DMS114 treated with DMSO at 0.1 percent for 48 hours (cell line): ENCODE measurements around the gene VAT1.

Source experiments
- DNase-seq: peaks from one replicate; lab custom pipeline; 2025; ENCODE audit not compliant: unreplicated experiment; lab: John Stamatoyannopoulos, UW

Gene VAT1

DNA sequence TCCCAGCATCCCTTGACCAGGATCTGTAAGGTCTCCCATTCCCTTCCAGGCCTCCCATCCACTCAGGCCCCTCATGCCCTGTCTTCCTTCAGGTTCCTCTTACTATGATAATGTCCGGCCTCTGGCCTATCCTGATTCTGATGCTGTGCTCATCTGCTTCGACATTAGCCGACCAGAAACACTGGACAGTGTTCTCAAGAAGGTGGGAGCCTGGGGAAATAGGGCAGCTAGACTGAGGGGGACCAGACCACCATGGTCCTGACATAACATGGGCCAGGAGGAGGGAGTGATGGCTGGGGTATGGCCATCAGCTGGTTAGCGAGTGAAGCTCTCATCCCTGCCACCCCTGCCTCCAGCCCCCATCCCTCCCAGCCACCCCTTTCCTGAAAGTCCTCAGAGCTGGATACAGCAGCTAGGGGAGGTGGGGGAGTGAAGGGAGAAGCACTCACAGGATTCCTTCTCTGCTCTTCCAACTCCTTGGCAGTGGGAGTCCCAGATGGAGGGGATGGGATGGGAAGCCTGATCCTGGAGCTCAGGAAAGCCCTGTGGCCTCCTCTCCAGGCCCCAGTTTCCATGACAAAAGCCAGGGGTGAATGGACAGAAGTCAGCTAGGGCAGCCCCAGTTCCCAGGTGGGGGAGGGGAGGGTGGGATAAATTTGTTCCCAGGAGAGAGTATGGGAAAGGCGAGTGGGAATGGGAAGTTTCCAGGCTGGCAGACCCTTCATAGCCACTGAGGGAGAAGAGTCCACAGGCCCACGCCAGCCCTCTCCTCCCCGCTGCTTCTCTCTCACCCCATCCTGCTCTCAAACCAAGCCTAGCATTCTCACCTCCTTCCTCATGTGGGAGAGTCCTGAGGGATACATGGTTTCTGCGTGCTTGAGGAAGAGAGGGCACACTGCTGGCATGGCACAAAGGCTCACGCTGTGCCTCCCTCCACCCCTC lies 5.2 kb upstream of the VAT1 start:
- DNase-seq, result no peak

DNA sequence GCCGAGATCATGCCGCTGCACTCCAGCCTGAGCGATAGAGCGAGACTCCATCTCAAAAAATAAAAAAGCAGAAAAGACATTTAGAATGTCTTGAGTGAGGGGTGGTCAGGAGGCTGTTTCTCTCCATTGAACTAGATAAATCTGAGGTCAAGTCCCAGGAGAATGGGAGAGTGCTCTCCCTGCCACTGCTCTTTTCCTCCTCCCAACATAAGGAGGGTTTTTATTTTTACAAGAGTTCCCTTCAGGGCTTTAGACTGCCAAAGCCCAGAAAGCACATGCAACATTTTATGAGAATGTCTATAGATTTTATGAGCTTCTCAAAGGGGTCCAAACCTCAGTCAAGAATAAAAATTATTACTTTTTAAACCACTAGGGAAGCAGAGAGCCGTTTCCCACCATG lies 4.4 kb upstream of the VAT1 start:
- no peak for DNase-seq

DNA sequence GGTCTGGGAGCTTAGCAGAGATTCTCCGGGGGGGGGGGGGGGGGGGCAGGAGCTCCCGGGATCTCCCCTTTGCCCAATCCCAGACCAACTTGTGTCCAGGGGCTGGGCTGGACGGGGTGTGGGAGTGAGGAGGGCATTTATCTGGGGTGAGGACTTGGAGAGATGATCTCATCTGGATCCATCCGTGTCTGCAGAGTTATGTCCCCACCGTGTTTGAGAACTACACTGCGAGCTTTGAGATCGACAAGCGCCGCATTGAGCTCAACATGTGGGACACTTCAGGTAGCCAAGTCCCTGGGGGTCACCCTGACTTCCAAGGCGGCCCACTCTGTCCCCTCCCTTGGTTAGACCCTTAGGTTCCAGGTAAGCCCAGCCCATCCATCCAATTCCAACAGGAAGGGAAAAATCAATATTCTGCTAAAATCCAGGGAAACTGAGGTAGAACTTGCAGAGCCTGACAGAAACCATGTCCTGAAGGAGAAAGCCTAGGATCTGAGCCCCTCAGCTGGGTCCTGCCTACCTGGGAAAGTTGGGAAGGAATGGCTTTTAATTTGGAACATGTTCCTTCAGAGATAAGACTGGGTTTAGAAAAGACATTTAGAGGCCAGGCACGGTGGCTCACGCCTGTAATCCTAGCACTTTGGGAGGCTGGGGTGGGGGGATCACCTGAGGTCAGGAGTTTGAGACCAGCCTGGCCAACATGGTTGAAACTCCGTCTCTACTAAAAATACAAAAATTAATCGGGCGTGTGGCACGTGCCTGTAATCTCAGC lies 3.8 kb upstream of the VAT1 start:
- no peak for DNase-seq

DNA sequence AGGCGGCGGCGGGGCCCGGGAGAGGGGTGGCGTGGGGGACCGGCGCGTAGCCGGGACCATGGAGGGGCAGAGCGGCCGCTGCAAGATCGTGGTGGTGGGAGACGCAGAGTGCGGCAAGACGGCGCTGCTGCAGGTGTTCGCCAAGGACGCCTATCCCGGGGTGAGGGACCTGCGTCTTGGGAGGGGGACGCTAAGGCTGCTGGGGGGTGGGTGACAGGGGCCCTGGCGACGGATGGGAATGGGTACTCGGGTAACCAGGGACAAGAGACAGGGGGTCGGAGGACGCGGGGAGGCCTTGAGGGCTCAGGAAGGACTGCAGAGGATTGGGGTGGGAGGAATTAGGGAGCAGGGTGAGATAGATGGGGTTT lies 3.1 kb upstream of the VAT1 start:
- DNase-seq, result no peak

DNA sequence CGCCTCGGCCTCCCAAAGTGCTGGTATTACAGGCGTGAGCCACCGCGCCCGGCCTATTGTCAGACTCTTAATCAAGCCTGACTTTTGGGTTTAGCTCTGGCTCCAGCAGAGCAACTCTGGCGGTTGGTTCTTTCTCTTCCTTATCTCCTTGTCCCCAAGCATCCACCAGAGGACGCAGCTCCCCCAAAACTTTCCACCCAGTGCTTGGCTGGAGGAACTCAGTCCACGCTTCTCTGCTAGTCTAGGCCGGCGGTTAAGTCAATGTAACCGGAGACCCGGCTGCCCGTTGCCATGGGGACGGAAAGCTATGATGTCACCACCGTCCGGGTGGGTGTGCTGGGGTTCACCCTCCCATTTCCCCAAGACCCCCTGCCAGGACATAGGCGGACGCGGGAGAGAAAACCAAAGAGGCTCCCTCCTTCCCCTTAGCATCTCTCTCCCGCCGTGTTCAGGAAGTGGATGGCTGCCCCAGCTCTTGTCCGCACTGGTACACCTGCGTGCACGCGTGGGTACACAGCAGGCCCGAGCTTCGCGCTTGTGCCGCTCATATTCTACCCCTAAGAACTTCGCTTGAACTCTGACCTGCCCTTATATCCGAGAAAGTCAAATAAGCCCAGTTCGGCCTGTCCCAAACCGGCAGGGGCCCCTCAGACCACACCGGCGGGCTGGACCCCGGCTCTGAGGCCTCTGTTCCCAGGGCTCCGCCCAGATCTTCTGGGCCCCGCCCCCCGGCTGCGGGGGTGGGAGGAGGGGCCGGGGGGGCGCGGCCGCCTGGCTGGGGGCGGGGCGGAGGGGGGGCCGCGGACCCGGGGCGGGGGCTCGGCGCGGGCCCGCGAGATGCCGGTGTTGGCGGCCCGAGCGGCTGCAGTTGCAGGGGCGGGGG lies 2.5 kb upstream of the VAT1 start, which contains the start of gene RND2:
Gene RND2, plus strand, starts transcription at position 825 of the 883 bp plus-strand sequence. CDS start 117 bp downstream, outside the sequence.
- DNase-seq, result peak; percentile 80

DNA sequence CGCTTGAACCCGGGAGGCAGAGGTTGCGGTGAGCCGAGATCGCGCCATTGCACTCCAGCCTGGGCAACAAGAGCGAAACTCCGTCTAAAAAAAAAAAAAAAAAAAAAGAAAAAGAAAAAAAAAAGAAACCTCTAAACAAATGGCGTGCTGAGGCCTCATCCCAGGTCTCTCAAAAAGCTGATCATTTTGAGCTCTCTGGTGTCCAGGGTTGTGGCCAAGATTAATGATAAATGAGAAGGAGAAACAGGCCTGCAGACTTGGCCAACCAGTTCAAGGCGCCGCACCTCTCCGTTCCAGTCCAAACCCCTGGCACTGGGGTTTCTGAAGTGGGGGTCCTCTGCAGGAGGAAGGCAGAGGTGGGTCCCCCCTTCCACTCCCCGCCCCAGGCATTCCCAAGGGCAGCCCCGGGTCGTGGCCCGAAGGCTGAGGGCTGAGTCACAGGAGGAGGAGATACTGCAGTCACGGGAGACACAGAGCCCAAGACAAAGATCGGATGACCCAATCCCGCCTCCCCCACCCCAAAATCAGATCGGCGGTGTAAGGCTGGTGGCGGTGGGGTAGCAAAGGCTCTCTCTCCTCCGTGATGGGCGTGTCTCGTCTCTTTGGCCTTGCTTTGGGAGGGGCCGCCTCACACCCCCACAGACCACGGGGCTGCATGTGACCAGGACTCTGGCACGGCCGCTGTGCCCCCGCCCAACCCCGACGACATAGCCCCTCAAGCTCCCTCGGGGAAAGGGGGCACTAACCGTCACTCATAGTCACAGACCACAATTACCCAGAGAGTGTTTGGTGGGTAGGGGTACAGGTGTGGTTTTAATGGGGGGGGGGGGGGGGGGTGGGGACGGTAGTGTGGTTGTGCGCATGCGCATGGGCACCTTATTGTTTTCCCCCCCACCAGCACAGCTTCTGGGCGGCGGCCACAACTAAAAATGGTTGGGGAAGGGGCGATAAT lies 1.1 kb downstream of the VAT1 start:
- peak; percentile 23 for DNase-seq

DNA sequence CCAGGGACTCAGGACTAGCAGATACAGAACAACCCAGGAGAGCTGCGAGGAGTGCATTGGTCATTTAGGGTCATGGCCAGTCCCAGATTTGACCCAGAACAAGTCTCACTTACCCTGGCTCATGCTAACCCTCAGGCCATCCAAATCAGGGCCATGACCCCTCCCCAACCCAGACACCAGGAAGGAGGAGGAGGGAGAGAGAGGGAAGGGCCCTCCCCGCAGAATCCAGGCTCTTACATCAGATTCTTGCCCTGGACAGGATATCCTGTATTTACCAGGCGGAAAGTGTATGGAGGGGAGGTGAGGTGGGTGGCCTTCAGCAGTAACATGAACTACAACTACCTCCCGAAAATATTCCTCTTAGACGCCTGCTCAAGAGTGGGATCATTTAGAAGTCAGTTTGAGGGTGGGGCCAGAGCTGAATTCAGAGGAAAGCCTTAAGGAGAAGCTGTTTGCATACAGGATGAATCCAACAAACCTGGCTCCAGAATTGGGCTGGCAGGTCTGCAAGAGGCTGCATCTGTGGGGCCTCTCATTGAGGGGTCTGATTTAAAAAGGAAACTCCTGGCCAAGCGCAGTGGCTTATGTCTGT lies 2.1 kb downstream of the VAT1 start:
- no peak for DNase-seq

DNA sequence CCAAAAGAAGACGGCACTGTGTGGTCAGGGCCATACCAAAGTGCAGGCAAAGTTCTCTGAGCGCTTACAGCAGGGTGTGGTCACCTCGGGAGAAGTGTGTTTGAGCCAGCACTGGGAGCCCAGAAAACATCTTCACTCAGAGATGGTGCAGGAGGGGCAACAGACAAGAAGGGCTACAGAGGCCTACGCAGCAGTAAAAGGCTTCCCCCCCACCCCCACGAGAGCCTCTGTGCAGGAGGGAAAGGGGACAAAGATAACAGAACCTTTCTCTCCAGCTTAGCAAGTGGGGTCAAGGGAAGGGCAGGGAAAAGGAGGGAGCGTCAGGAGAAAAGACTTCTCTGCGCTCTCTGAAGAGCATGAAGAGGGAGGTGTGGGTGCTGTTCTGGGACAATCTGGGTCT lies 2.8 kb downstream of the VAT1 start:
- no peak for DNase-seq

DNA sequence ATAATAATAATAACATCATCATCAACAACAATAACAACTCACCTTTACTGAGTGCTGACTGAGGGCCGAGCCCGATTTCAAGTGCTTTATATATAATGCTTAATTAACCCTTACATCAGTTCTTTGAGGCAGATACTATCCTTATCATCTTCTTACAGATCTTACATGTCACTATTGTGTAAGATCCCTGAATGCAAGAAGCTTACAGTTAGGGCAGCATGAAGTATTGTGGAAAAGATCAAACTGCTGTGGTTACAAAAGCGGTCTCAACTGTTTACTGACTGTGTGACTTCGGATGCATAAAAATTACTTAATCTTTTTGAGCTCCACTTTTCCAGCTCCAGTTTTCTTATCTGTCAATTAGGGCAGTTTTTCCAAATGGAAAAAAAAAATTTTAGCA lies 3.3 kb downstream of the VAT1 start:
- no peak for DNase-seq

DNA sequence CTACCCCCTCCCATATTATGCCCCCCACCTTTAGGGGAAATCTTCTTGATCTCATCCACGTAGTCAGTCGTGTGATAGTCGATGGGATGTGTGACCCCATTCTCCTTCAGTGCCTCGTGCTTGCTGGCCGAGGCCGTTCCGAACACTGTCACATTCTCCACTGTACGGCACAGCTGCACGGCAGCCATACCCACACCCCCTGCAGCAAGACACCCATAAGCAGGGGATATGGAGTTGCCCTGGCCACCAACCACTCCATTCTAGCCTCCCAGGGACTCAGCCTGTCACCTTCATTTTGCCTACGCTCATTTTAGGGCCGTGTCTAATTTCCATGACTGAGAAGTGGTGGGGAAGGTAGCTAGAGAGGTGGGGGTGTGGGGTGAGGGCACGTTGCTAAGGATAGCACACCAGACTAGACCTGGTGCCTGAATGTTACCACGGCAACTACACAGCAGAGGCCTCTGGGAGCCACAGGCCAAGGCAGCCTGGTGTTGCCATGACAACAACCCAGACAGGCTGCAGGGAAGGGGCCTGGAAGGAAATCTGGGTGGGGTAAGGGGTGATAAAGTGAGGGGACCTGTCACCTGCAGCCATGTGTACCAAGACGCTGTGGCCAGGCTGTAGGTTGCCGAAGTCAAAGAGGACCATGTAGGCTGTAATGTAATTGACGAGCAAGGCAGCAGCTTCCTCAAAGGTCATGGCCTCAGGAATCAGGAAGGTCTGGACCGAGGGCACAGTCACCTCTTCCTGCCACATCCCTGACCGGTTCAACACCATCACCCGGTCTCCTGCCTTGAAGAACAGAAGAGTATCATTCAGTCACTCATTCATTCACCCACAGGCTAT lies 4.0 kb downstream of the VAT1 start:
- DNase-seq, result no peak

DNA sequence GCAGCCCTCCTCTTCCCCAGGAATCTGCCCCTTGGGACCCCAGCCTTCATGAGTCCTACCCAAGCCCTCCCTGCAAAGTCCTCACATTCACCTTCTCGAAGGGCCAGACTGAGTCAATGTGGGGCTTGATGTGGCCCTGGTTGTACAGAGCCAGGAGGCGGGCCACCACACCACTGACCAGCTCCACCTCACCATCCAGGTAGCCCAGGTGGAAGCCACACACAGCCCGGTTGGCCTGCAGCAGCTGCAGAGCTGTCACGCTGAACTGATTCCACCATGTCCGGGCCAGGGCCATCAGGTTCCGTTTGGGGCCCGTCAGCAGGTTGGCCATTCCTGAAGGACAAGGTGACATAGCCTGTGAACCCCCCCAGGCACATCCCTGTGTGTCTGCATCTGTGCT lies 6.0 kb downstream of the VAT1 start:
- DNase-seq, result no peak

DNA sequence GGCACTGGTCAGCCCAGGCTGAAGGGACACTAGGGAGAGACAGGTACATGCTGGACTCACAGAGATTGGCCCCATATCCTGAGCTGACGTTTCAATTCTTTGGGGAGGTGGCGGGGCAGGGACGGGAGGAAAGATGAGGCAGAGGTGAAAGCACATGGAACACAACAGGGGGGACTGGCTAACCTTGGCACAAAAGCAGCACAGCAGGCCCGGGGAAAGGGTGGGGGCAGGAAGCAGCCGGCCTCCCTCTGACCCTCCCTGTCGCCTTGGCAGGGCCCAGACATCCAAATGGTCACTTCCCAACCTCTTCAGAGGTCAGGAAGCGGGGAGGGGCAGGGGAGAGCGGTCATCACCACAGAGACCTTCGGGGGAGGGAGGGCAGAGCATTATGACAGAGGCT lies 6.6 kb downstream of the VAT1 start:
- DNase-seq, result no peak

DNA sequence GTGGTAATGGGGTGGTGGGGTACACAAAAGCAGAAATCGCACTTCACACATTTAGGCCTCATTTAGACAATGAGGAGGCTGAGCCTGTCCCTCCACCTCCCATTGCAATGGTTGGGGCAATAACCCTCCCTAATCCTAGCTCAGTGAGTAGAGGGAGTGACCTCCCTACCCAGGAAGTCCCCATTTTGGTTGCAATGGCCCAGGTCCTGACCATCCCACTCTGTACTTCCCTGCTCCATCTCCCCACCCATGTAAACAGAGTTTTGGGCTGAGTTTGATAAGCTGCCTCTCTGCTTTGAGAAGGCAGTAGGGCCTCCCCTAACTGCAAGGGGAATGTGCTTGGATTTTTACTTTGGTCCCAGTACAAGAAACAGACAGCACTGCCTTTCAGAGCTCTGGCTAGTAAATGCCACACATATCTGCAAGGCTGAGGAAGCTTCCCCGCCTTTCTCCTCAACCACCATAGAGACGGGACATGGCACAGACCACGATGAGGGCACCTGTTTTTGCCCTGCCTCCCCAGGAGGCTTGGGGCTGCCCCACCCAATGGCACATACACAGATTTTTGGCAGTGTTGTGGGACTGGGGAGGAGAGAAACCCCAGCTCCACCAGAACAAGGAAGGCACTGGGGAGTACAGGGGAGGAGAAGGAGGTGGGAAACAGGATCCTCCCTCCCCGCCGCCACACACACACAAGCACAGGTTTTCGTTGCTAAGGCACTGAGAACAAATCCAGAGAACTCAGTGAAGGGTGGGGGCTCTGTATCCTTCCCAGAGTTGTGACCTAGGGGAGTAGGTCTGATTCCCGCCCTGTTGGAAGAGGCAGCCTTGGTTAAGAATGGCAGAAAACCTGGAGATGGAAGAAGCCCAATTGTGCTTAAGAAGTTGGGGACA lies 7.3 kb downstream of the VAT1 start:
- no peak for DNase-seq

DNA sequence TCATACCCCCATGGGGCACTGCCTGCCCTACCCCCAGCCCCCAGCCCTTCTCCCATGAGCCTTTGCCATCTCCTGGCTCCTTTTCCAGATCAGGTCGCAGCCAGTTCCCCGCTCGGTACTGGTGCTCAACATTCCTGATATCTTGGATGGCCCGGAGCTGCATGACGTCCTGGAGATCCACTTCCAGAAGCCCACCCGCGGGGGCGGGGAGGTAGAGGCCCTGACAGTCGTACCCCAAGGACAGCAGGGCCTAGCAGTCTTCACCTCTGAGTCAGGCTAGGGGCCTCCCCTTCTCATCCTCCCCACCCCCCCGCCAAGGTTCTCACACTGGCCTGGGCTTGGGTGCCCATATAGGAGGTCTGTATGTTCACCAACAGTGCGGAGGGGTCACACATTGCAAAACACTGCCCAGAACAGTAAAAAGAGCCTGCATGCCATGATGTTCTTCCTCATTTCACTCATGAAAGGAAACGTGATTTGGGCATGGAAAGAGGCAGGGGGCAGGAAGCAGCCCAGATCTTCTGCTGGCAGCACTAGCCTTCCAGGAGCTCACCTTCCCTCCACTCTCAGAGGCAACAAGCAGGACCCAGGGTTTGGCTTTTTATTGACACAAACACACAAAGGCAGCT lies 8.1 kb downstream of the VAT1 start:
- DNase-seq, result no peak

DNA sequence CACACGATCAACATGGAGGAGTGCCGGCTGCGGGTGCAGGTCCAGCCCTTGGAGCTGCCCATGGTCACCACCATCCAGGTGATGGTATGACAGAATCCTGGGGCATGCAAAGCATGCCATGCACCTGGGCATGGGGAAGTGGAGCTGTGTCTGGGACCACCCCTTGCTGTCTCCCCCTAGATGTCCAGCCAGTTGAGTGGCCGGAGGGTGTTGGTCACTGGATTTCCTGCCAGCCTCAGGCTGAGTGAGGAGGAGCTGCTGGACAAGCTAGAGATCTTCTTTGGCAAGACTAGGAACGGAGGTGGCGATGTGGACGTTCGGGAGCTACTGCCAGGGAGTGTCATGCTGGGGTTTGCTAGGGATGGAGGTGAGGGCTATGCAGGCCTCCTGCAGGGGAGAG lies 8.9 kb downstream of the VAT1 start:
- no peak for DNase-seq

DNA sequence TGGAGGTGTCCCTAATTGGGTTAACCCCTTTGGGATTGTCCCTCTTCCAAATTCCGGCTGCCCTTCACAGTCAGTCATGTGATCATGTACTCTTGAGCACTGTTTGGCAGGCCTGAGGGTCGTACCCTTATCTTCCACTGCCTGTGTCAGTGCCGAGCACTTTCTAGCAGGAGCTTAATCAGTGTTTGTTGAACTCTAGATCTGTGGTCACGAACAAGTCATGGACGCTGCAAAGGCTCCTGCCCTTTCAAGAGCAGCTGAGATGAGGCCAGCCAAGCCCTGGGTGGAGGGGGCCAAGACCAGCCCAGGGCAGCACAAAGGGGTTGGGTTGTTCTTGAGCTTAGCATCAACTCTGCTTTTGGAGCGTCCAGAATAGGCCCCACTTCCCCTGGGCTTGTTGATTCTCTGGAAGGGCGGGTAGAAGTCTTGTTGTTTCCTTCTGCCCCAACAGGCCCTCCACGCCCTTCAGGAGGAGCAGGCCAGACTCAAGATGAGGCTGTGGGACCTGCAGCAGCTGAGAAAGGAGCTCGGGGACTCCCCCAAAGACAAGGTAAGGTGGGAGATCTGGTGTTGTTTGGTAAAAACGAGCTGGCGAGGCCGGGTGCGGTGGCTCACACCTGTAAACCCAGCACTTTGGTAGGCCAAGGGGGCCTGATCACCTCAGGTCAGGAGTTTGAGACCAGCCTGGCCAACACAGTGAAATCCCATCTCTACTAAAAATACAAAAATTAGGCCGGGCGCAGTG lies 10.3 kb downstream of the VAT1 start:
- no peak for DNase-seq
